Lung (tissue), 13 donors: ENCODE results near the gene NDUFA8. TPM values are rescaled to one million over a fixed set of nuclear protein-coding genes. Genes with fewer than 3 reads are reported as not detected.
A peak's percentile ranks its signal among the peaks of the same experiment; 100 is the strongest.

Experiments used
- ATAC-seq: fragments of 200-7000 bp; cut with Tn5 transposase; one replicate; pipeline ENCODE4 v1.9.1; 2020; ENCODE audit warnings: moderate number of reproducible peaks; ENCODE audit not compliant: insufficient read depth, low FRiP score
- DNase-seq, 3 donors: peaks; one replicate each; pipeline ENCODE4 v3.0.0-alpha.2; 2013 to 2017
- H3K27ac ChIP-seq, 2 donors: one replicate each; pipeline ENCODE4 v1.5.1; 2013; ENCODE audit warnings: mild to moderate bottlenecking in 2 of 2, moderate library complexity in 2 of 2, control low read depth in 1 of 2, inconsistent platforms in 1 of 2, low read depth in 1 of 2, low read length in 1 of 2
- H3K27me3 ChIP-seq, 3 donors: one replicate each; pipeline ENCODE4 v1.5.1; 2013; ENCODE audit warnings: low read length in 2 of 3; ENCODE audit not compliant: control insufficient read depth in 3 of 3, insufficient read depth in 3 of 3
- H3K36me3 ChIP-seq, 4 donors: one replicate each; pipeline ENCODE4 v1.5.1; 2013; ENCODE audit warnings: low read length in 4 of 4, mild to moderate bottlenecking in 1 of 4, moderate library complexity in 1 of 4; ENCODE audit not compliant: control insufficient read depth in 4 of 4, insufficient read depth in 4 of 4
- H3K4me1 ChIP-seq, 5 donors: one replicate each; pipeline ENCODE4 v1.5.1; 2013; ENCODE audit warnings: low read length in 5 of 5, mild to moderate bottlenecking in 2 of 5, moderate library complexity in 1 of 5; ENCODE audit not compliant: control insufficient read depth in 5 of 5, insufficient read depth in 5 of 5
- H3K4me3 ChIP-seq: one replicate; pipeline ENCODE4 v1.5.1; 2013; ENCODE audit warnings: mild to moderate bottlenecking, control low read depth, moderate library complexity
- H3K9ac ChIP-seq, 2 donors: one replicate each; pipeline ENCODE4 v1.5.1; 2013; ENCODE audit warnings: low read length in 2 of 2, control low read depth in 1 of 2; ENCODE audit not compliant: insufficient read depth in 1 of 2
- H3K9me3 ChIP-seq, 4 donors: one replicate each; pipeline ENCODE4 v1.5.1; 2013; ENCODE audit warnings: low read length in 3 of 4, mild to moderate bottlenecking in 1 of 4, moderate library complexity in 1 of 4; ENCODE audit not compliant: control insufficient read depth in 4 of 4, insufficient read depth in 3 of 4
- WGBS, 2 donors: extraction: QIAGEN DNeasy Blood & Tissue Kit; methylation state at CpG; one replicate each; pipeline ENCODE4 v1.1.7; 2013; 5-methylcytosine and 5-hydroxymethylcytosine counted together
- polyA plus RNA-seq, 2 donors: library from polyadenylated mRNA; stranded (reverse); fragments of 200-250 nt; gene quantifications; one replicate each; pipeline ENCODE4 v1.2.1, GENCODE V29; 2013
- small RNA-seq: library from RNA; depleted of rRNA; stranded (forward); fragments of <200 nt; gene quantifications from one replicate; pipeline ENCODE3, GENCODE V24; 2014; ENCODE audit warnings: low replicate concordance
- total RNA-seq, 2 donors: library from RNA; depleted of rRNA in 1 of 2; stranded (reverse); fragments of >200 nt in 1 of 2; gene quantifications; one replicate each; pipeline ENCODE4 v1.2.1, GENCODE V29; 2014 to 2021
- TF ChIP-seq, protein P1 (sequence below): IDR thresholded peaks from 2 replicates; pipeline ENCODE4 v1.5.1; 2012; ENCODE audit warnings: mild to moderate bottlenecking; ENCODE audit errors: control extremely low read depth, extremely low read depth
- donor health status: control.
- donor health status: control.
- donor health status: Bipolar disorder and iron deficiency.
- donor health status: healthy.
- donor health status: DM: yes; HTN: yes; CAD: no.

NDUFA8 gene
- total and polyA plus RNA-seq, 4 donors = 26.6 to 107 (median 58.3) TPM

DNA sequence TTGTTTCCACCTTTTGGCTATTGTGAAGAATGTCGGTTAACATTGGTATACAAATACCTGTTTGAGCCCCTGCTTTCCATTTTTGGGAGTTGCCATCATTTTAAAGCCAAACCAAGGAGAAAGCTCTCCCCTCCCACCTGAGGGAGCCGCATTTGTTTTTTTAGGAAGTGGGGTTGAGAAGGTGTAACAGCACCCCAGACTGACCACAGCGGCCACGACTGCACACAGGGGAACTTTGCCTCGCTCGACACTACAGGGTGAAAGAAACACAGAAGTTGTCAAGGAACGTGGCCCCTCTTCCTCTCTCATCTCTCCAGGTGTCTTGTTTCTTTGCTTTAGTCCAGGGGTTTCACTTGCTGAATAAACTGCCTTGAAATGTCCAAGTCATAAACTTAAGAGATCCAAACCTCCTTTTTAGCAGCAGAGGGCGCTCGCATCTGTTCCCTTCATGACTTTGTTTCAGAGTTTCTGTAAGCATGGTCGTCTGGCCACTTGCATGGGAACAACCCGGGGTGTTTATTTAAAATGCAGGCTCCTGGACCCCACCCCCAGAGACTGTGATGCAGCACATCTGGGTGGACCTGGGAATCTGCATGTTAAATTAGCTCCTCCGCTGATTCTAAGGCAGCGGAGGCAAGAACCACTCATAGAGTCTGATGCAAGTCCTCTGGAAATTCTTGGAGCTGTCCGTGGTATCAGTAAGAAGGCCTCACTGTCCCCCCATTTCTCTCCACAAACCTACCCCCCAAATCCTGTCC, 64.4 kb downstream of the NDUFA8 start:
- 22 to 24% methylated on average over 14 of the region's 14 CpGs for WGBS, 2 donors
- no peaks in the 10 kb centered on the region for H3K36me3 ChIP-seq
- TF ChIP-seq, protein P1, sequence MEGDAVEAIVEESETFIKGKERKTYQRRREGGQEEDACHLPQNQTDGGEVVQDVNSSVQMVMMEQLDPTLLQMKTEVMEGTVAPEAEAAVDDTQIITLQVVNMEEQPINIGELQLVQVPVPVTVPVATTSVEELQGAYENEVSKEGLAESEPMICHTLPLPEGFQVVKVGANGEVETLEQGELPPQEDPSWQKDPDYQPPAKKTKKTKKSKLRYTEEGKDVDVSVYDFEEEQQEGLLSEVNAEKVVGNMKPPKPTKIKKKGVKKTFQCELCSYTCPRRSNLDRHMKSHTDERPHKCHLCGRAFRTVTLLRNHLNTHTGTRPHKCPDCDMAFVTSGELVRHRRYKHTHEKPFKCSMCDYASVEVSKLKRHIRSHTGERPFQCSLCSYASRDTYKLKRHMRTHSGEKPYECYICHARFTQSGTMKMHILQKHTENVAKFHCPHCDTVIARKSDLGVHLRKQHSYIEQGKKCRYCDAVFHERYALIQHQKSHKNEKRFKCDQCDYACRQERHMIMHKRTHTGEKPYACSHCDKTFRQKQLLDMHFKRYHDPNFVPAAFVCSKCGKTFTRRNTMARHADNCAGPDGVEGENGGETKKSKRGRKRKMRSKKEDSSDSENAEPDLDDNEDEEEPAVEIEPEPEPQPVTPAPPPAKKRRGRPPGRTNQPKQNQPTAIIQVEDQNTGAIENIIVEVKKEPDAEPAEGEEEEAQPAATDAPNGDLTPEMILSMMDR = peak; percentile 42
- ATAC-seq (no peak), DNase-seq (peak; percentile 51 to 68 (median 67))
- H3K4me1 ChIP-seq = peaks cover 6 to 16% (median 10%) of the 10 kb centered on the region in 5 donors
- H3K9me3 ChIP-seq = no peaks in the 10 kb centered on the region
- no peak overlapping the region for H3K4me3 ChIP-seq
- no peak overlapping the region for H3K9ac ChIP-seq
- no peak overlapping the region for H3K27ac ChIP-seq
- H3K27me3 ChIP-seq = peaks cover 0 to 4% (median 3%) of the 10 kb centered on the region in 3 donors

Small RNAs within 50 kb of the gene (small RNA-seq; reads per million reads assigned to genes)
- gene MIR4478 = not detected

Other genes starting within 250 kb of the NDUFA8 start
- gene TTLL11, start 66.5 kb downstream of the NDUFA8 start, total RNA-seq = 1 to 10 TPM; 7.2 to 7.8 TPM
- 1 to 10 TPM; 3.6 to 4.6 TPM for gene TTLL11, start 66.5 kb downstream of the NDUFA8 start, polyA plus RNA-seq
- 10 to 100 TPM; 17.9 to 22.9 TPM for gene MORN5, start 129 bp upstream of the NDUFA8 start, total RNA-seq
- 10 to 100 TPM; 18.2 to 19.0 TPM for gene MORN5, start 129 bp upstream of the NDUFA8 start, polyA plus RNA-seq
- 10 to 100 TPM in 1 of 2 donors, 1 to 10 TPM in 1; 3.2 to 11.3 TPM for gene LHX6, start 69.2 kb upstream of the NDUFA8 start, total RNA-seq
- 1 to 10 TPM; 3.7 to 5.0 TPM for gene LHX6, start 69.2 kb upstream of the NDUFA8 start, polyA plus RNA-seq
- gene RBM18, start 105.1 kb upstream of the NDUFA8 start, total RNA-seq = 10 to 100 TPM; 15.4 to 20.5 TPM
- 1 to 10 TPM; 5.5 to 9.4 TPM for gene RBM18, start 105.1 kb upstream of the NDUFA8 start, polyA plus RNA-seq
- gene MRRF, start 105.1 kb upstream of the NDUFA8 start, total RNA-seq = 10 to 100 TPM; 31.9 to 43.9 TPM
- gene MRRF, start 105.1 kb upstream of the NDUFA8 start, polyA plus RNA-seq = 10 to 100 TPM; 22.3 to 30.4 TPM
- 10 to 100 TPM in 1 of 2 donors, 1 to 10 TPM in 1; 4.9 to 12.8 TPM for gene PTGS1, start 211.2 kb upstream of the NDUFA8 start, total RNA-seq
- 1 to 10 TPM; 2.9 to 5.1 TPM for gene PTGS1, start 211.2 kb upstream of the NDUFA8 start, polyA plus RNA-seq